K562 (cell line): ENCODE data around the gene SCMH1. TPM values are rescaled to one million over a fixed set of nuclear protein-coding genes. Genes with fewer than 3 reads are reported as not detected.

Experiments
- ARNT ChIP-seq, 2 experiments: fragments of 450-650 bp; IDR thresholded peaks; 2 replicates each; pipeline ENCODE4 v1.6.1; 2016; ENCODE audit warnings: mild to moderate bottlenecking in 1 of 2
- BRD4 ChIP-seq: fragments of 200-600 bp; sonication (generic); IDR thresholded peaks from 2 replicates; pipeline ENCODE4 v1.6.1; 2017; ENCODE audit warnings: inconsistent platforms
- CBX2 ChIP-seq: fragments of 200-600 bp; sonication (generic); IDR thresholded peaks from one replicate; pipeline ENCODE4 v1.6.1; 2012; ENCODE audit warnings: mild to moderate bottlenecking, low read length, inconsistent platforms; ENCODE audit not compliant: insufficient read depth, poor library complexity, severe bottlenecking
- EP400 ChIP-seq: fragments of 450-650 bp; IDR thresholded peaks from 2 replicates; pipeline ENCODE4 v1.6.1; 2017; ENCODE audit warnings: antibody characterized with exemption, mild to moderate bottlenecking, moderate library complexity
- KHSRP ChIP-seq: fragments of 450-650 bp; IDR thresholded peaks from 2 replicates; pipeline ENCODE4 v1.6.1; 2017
- NFYB ChIP-seq: IDR thresholded peaks from 2 replicates; pipeline ENCODE4 v1.6.1; 2011; ENCODE audit warnings: mild to moderate bottlenecking, moderate library complexity; ENCODE audit not compliant: insufficient read length; ENCODE audit errors: extremely low read depth
- NKRF ChIP-seq: fragments of 450-650 bp; IDR thresholded peaks from 2 replicates; pipeline ENCODE4 v1.6.1; 2016; ENCODE audit warnings: borderline replicate concordance
- RAD21 ChIP-seq, 2 experiments: fragments of 250-450 bp in 1 of 2; fragments of 450-650 bp in 1 of 2; sonication (Bioruptor Pico) in 1 of 2; formaldehyde crosslinking in 1 of 2; IDR thresholded peaks in 1 of 2; conservative IDR thresholded peaks in 1 of 2; 2 replicates each; pipeline versions ENCODE4 v1.4.0 to v1.8.0; 2020 to 2022; ENCODE audit warnings: mild to moderate bottlenecking in 2 of 2, moderate library complexity in 1 of 2
- RAD51 ChIP-seq: fragments of 450-650 bp; IDR thresholded peaks from 2 replicates; pipeline ENCODE4 v1.7.1; 2016; ENCODE audit warnings: low read depth, mild to moderate bottlenecking, borderline replicate concordance
- REST ChIP-seq, 2 experiments: fragments of 450-650 bp; formaldehyde crosslinking in 1 of 2; IDR thresholded peaks; 2 replicates each; pipeline versions ENCODE4 v1.4.0 to v1.6.1; 2014 to 2020; ENCODE audit warnings: mild to moderate bottlenecking in 2 of 2, borderline replicate concordance in 1 of 2, low read depth in 1 of 2
- RFX7 ChIP-seq: fragments of 250-450 bp; sonication (Bioruptor Pico); IDR thresholded peaks from 2 replicates; pipeline ENCODE4 v1.5.1; 2021; ENCODE audit warnings: mild to moderate bottlenecking
- SMARCA4 ChIP-seq: fragments of 450-650 bp; IDR thresholded peaks from 2 replicates; pipeline ENCODE4 v1.6.1; 2016
- TFAM ChIP-seq: fragments of 250-450 bp; sonication (Bioruptor Pico); conservative IDR thresholded peaks from 2 replicates; pipeline ENCODE4 v1.5.0; 2021; ENCODE audit warnings: mild to moderate bottlenecking, moderate library complexity
- ZNF134 ChIP-seq: fragments of 250-450 bp; sonication (Bioruptor Pico); conservative IDR thresholded peaks from 2 replicates; pipeline ENCODE4 v1.4.0; 2020
- ZNF444 ChIP-seq: fragments of 250-450 bp; sonication (Bioruptor Pico); IDR thresholded peaks from 2 replicates; pipeline ENCODE4 v1.4.0; 2020; ENCODE audit warnings: mild to moderate bottlenecking, moderate library complexity
- ZNF717 ChIP-seq: fragments of 250-450 bp; sonication (Bioruptor Pico); IDR thresholded peaks from 2 replicates; pipeline ENCODE4 v1.5.0; 2021
- ZNF740 ChIP-seq, 3 experiments: fragments of 200-800 bp in 1 of 3; sonication (Bioruptor generic) in 1 of 3; sonication (generic) in 1 of 3; formaldehyde crosslinking in 1 of 3; IDR thresholded peaks; 2 replicates each; pipeline versions ENCODE4 v1.6.1 to v1.8.0; 2016 to 2022; ENCODE audit warnings: mild to moderate bottlenecking in 2 of 3, missing compliant biosample characterization in 2 of 3, missing genetic modification characterization in 2 of 3, missing genetic modification reagents in 1 of 3
- polyA plus RNA-seq, 8 experiments: library from polyadenylated mRNA; depleted of rRNA in 4 of 8; stranded (reverse) in 5 of 8; unstranded in 3 of 8; fragments of >200 nt; fragmentation: Nextera tagmentation in 2 of 8; fragmentation: Illumina TruSeq in 1 of 8; extraction: Ambion mirVana in 2 of 8; extraction: Trizol in 1 of 8; gene quantifications; 2 replicates each; pipeline versions ENCODE4 v1.2.1 to v1.2.3, GENCODE V29; 2011 to 2014; ENCODE audit warnings: inconsistent platforms in 1 of 8, missing spikeins in 1 of 8
- total RNA-seq, 7 experiments: library from RNA; depleted of rRNA in 6 of 7; stranded (reverse); fragments of >200 nt in 6 of 7; fragmentation: Illumina TruSeq in 2 of 7; extraction: Trizol in 2 of 7; gene quantifications; 2 replicates each; pipeline versions ENCODE4 v1.2.1 to v1.2.3, GENCODE V29; 2011 to 2021; ENCODE audit warnings: low replicate concordance in 1 of 7

The SCMH1 gene
- total and polyA plus RNA-seq, 9 of the 15 experiments (the other 6 are each of a cell fraction or from before 2014, with no cell fraction given) = 8.5 to 37.0 (median 26.8) TPM

- peak; percentile 37 for TF ChIP-seq RAD51
- no peak for TF ChIP-seq RFX7 (CRISPR knock-in tag)
- no peak for TF ChIP-seq TFAM (CRISPR knock-in tag)
- no peak for TF ChIP-seq ZNF717 (CRISPR knock-in tag)
- TF ChIP-seq CBX2 = no peak
- TF ChIP-seq ZNF444 (CRISPR knock-in tag) = no peak
- no peak for TF ChIP-seq BRD4
- peak; percentile 62 for TF ChIP-seq EP400
- TF ChIP-seq KHSRP = peak; percentile 59; the same call in 1 of the 2 replicates
- peak; percentile 75 for TF ChIP-seq REST (IDR thresholded peaks at IDR 0.05; ENCODE audit: borderline replicate concordance)
- TF ChIP-seq REST (CRISPR knock-in tag; IDR thresholded peaks at IDR 0.05; ENCODE audit: low read depth) = no peak
- TF ChIP-seq RAD21 (CRISPR knock-in tag; conservative IDR thresholded peaks at IDR 0.05 in 1 of 2, IDR thresholded peaks at IDR 0.05 in 1 of 2) = peak in 1 of 2 experiments; percentile 10; a peak in 1 of 4 replicates
- TF ChIP-seq SMARCA4 = peak; percentile 97
- TF ChIP-seq ZNF134 (CRISPR knock-in tag) = no peak
- no peak for TF ChIP-seq NFYB
- no peak for TF ChIP-seq ZNF740 (CRISPR knock-in tag; IDR thresholded peaks at IDR 0.05)
- TF ChIP-seq ZNF740 (tag; IDR thresholded peaks at IDR 0.05) = no peak
- peak; percentile 41; the same call in 1 of the 2 replicates for TF ChIP-seq NKRF
- peak in 1 of 2 experiments; percentile 91; a peak in 2 of 4 replicates for TF ChIP-seq ARNT (IDR thresholded peaks at IDR 0.05)
Observed at GRCh38 chr1:41160498-41161110, 81.5 kb downstream of the SCMH1 start (continued).
